Astrocyte (in vitro differentiated cells and primary cell): ENCODE measurements around the gene EP400. TPM values are rescaled to one million over a fixed set of nuclear protein-coding genes. Genes with fewer than 3 reads are reported as not detected.
A peak's percentile ranks its signal among the peaks of the same experiment; 100 is the strongest.
"Not testable (repeated sequence)": the region's sequence is repeated elsewhere in the genome, so short reads cannot be mapped to it uniquely, and the experiment has no call there.

Experiments used
- DNase-seq: peaks from one replicate; pipeline ENCODE4 v3.0.0-alpha.2; 2010; ENCODE audit warnings: low read depth
- FAIRE-seq: peaks from 2 replicates; lab custom pipeline; 2011; peaks lifted over from hg19 to GRCh38; lab: Jason Lieb, UNC
- H2AFZ ChIP-seq: 2 replicates; pipeline ENCODE4 v1.6.0; 2012; ENCODE audit warnings: low read depth, low read length, inconsistent platforms
- H3K27ac ChIP-seq: 2 replicates; pipeline ENCODE4 v1.5.1; 2011; ENCODE audit warnings: low read depth, low read length, inconsistent platforms
- H3K27me3 ChIP-seq: 2 replicates; pipeline ENCODE4 v1.6.0; 2011; ENCODE audit warnings: low read length, inconsistent platforms; ENCODE audit not compliant: insufficient read depth
- H3K36me3 ChIP-seq: 2 replicates; pipeline ENCODE4 v1.5.1; 2011; ENCODE audit warnings: low read length, inconsistent platforms; ENCODE audit not compliant: insufficient read depth
- H3K4me1 ChIP-seq: 2 replicates; pipeline ENCODE4 v1.5.1; 2011; ENCODE audit warnings: low read length, inconsistent platforms; ENCODE audit not compliant: insufficient read depth
- H3K4me2 ChIP-seq: 2 replicates; pipeline ENCODE4 v1.6.0; 2012; ENCODE audit warnings: low read length, inconsistent platforms
- H3K4me3 ChIP-seq: 2 replicates; pipeline ENCODE4 v1.5.1; 2011; ENCODE audit warnings: low read depth, mild to moderate bottlenecking, low read length, inconsistent platforms; ENCODE audit not compliant: insufficient read depth
- H3K79me2 ChIP-seq: 2 replicates; pipeline ENCODE4 v1.6.0; 2012; ENCODE audit warnings: mild to moderate bottlenecking, low read length, inconsistent platforms; ENCODE audit not compliant: insufficient read depth
- H3K9ac ChIP-seq: 2 replicates; pipeline ENCODE4 v1.6.0; 2012; ENCODE audit warnings: mild to moderate bottlenecking, low read length, inconsistent platforms
- H3K9me3 ChIP-seq: 2 replicates; pipeline ENCODE4 v1.5.1; 2012; ENCODE audit warnings: low read depth, mild to moderate bottlenecking, low read length, inconsistent platforms; ENCODE audit not compliant: insufficient read depth
- H4K20me1 ChIP-seq: 2 replicates; pipeline ENCODE4 v1.6.0; 2012; ENCODE audit warnings: low read length, inconsistent platforms; ENCODE audit not compliant: insufficient read depth
- H3K27ac Mint-ChIP-seq: one replicate; pipeline ENCODE4 v1.8.0; 2021; ENCODE audit warnings: mild to moderate bottlenecking, mixed read lengths; ENCODE audit not compliant: unreplicated experiment
- H3K27me3 Mint-ChIP-seq: one replicate; pipeline ENCODE4 v1.8.0; 2021; ENCODE audit warnings: low read depth, mixed read lengths; ENCODE audit not compliant: unreplicated experiment
- H3K36me3 Mint-ChIP-seq: one replicate; pipeline ENCODE4 v1.8.0; 2021; ENCODE audit warnings: low read depth, mixed read lengths; ENCODE audit not compliant: unreplicated experiment
- H3K4me1 Mint-ChIP-seq: one replicate; pipeline ENCODE4 v1.8.0; 2021; ENCODE audit warnings: low read depth, mixed read lengths; ENCODE audit not compliant: unreplicated experiment
- H3K4me3 Mint-ChIP-seq: one replicate; pipeline ENCODE4 v1.8.0; 2021; ENCODE audit warnings: mild to moderate bottlenecking, moderate library complexity, mixed read lengths; ENCODE audit not compliant: unreplicated experiment
- H3K9me3 Mint-ChIP-seq: one replicate; pipeline ENCODE4 v1.8.0; 2021; ENCODE audit warnings: mild to moderate bottlenecking, mixed read lengths; ENCODE audit not compliant: unreplicated experiment
- EZH2 ChIP-seq: IDR thresholded peaks from 2 replicates; pipeline ENCODE4 v1.6.1; 2012; ENCODE audit warnings: mild to moderate bottlenecking, low read length, inconsistent platforms; ENCODE audit not compliant: insufficient read depth
- total RNA-seq: library from RNA; stranded (reverse); gene quantifications from 2 replicates; pipeline ENCODE4 v1.2.1, GENCODE V29; 2021
- TF ChIP-seq, protein P1 (sequence below): IDR thresholded peaks from 2 replicates; pipeline ENCODE4 v1.5.1; 2011; ENCODE audit warnings: low read depth, mild to moderate bottlenecking, inconsistent platforms, low read length, moderate library complexity; ENCODE audit not compliant: insufficient read depth

EP400 gene
- total RNA-seq, 1 donor from 2014 or later: 39.8 TPM

DNA sequence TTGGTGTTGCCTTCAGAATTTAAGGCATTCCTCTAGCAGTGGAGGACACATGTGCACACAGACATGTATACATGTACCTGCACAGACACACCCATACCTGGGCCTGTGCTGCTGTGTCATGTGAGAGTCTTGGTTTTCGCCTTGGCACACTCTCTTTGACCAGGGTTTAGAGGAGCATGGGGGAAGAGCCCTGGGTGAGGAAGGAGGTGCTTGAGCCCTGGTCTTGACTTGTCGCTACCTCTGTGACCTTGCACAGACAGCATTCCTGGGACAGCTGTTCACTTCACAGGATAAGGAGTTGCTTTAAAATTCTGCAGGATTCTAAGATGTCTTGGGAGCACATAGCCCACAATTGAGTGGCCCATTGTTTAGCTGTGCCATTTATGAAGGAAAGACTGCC, 99.7 kb downstream of the EP400 start:
- Mint-ChIP-seq H3K27ac (no peak overlapping the region), H3K4me1 (peaks cover 18% of the 10 kb centered on the region), H3K9me3 (no peaks in the 10 kb centered on the region), H3K4me3 (no peak overlapping the region), H3K36me3 (peaks cover 39% of the 10 kb centered on the region), H3K27me3 (no peaks in the 10 kb centered on the region)
- TF ChIP-seq, protein P1, sequence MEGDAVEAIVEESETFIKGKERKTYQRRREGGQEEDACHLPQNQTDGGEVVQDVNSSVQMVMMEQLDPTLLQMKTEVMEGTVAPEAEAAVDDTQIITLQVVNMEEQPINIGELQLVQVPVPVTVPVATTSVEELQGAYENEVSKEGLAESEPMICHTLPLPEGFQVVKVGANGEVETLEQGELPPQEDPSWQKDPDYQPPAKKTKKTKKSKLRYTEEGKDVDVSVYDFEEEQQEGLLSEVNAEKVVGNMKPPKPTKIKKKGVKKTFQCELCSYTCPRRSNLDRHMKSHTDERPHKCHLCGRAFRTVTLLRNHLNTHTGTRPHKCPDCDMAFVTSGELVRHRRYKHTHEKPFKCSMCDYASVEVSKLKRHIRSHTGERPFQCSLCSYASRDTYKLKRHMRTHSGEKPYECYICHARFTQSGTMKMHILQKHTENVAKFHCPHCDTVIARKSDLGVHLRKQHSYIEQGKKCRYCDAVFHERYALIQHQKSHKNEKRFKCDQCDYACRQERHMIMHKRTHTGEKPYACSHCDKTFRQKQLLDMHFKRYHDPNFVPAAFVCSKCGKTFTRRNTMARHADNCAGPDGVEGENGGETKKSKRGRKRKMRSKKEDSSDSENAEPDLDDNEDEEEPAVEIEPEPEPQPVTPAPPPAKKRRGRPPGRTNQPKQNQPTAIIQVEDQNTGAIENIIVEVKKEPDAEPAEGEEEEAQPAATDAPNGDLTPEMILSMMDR: no peak
- no peak for TF ChIP-seq EZH2
- Histone ChIP-seq H3K36me3 (peaks cover 44% of the 10 kb centered on the region), H3K4me1 (peaks cover 8% of the 10 kb centered on the region), H3K9ac (no peak overlapping the region), H4K20me1 (peaks cover 53% of the 10 kb centered on the region), H3K4me3 (no peak overlapping the region), H3K9me3 (peaks cover 4% of the 10 kb centered on the region), H3K4me2 (no peak overlapping the region), H3K27ac (no peak overlapping the region), H3K27me3 (no peaks in the 10 kb centered on the region), H3K79me2 (peaks cover 7% of the 10 kb centered on the region), H2AFZ (no peak overlapping the region)
- DNase-seq (no peak), FAIRE-seq (no peak)

DNA sequence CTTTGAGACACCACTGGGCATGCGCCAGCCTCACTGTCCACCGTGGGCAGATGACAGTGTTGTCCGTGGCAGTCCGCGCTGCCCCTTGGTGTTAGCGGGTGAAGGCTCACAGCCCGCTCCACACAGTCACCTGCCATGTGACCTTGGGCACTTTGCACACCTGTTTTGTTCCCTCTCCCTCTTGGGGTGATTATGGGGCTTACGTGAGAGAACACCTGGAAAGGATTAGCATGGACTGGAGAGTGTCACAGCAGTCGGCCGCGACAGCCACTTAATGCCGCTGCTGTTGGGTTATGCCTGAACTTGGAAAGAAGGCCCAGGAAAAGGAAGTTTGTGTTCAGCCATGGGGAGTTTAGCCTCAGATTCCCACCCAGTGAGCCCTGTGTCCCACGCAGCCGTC, 100.1 kb downstream of the EP400 start:
- H3K27me3 Mint-ChIP-seq: no peaks in the 10 kb centered on the region
- no peak overlapping the region for H3K4me3 Mint-ChIP-seq
- peaks cover 46% of the 10 kb centered on the region for H3K36me3 ChIP-seq
- H3K27me3 ChIP-seq: no peaks in the 10 kb centered on the region
- H3K9me3 Mint-ChIP-seq: no peaks in the 10 kb centered on the region
- peaks cover 18% of the 10 kb centered on the region for H3K4me1 Mint-ChIP-seq
- H3K27ac ChIP-seq: no peak overlapping the region
- peaks cover 4% of the 10 kb centered on the region for H3K9me3 ChIP-seq
- DNase-seq (no peak), FAIRE-seq (no peak)
- peaks cover 8% of the 10 kb centered on the region for H3K4me1 ChIP-seq
- H2AFZ ChIP-seq: no peak overlapping the region
- TF ChIP-seq, protein P1: no peak
- TF ChIP-seq EZH2: no peak
- no peak overlapping the region for H3K27ac Mint-ChIP-seq
- H3K36me3 Mint-ChIP-seq: peaks cover 35% of the 10 kb centered on the region
- H4K20me1 ChIP-seq: peaks cover 56% of the 10 kb centered on the region
- H3K9ac ChIP-seq: no peak overlapping the region
- H3K4me2 ChIP-seq: no peak overlapping the region
- no peak overlapping the region for H3K4me3 ChIP-seq
- peaks cover 7% of the 10 kb centered on the region for H3K79me2 ChIP-seq

DNA sequence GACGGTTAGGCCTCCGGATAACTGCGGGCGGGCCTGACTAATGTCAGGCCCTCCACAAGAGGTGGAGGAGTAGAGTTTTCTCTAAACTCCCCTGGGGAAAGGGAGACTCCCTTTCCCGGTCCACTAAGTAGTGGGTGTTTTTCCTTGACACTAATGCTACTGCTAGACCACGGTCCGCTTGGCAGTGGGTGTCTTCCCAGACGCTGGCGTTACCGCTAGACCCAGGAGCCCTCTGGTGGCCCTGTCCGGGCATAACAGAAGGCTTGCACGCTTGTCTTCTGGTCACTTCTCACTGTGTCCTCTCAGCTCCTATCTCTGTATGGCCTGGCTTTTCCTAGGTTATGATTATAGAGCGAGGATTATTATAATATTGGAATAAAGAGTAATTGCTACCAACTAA, 102.0 kb downstream of the EP400 start:
- peaks cover 48% of the 10 kb centered on the region for H4K20me1 ChIP-seq
- H3K27ac Mint-ChIP-seq, H3K4me3 Mint-ChIP-seq, H3K27me3 ChIP-seq, H3K4me2 ChIP-seq, FAIRE-seq, H3K9me3 Mint-ChIP-seq, H3K9ac ChIP-seq, H3K4me3 ChIP-seq, H3K27ac ChIP-seq, H3K9me3 ChIP-seq, H3K27me3 Mint-ChIP-seq, H3K4me1 ChIP-seq, H3K79me2 ChIP-seq, H2AFZ ChIP-seq: not testable (repeated sequence)
- Mint-ChIP-seq H3K4me1 (peaks cover 11% of the 10 kb centered on the region), H3K36me3 (peaks cover 30% of the 10 kb centered on the region)
- TF ChIP-seq, protein P1: peak; percentile 28
- peaks cover 43% of the 10 kb centered on the region for H3K36me3 ChIP-seq
- DNase-seq: peak; percentile 8
